Measurements from ENCODE around the gene HNRNPLL.

HNRNPLL gene

DNA sequence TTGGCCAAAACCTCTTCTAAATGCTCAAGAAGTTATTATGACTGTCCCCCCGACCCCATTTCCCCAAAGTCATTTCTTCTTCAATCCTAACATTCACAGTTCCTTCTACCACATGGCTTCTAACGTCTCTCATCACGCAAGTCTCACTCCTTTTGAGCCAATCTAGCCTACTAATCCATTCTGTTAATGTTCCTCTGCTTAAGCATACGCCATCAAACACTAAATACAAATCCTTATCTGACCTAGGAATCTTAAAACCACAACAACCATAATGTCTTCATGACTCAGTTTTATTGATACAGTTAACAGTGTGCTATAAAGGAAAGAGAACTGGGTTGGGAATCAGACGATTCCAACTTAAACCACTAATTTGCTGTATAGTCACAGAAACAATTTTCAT is 23.9 kb downstream of the HNRNPLL start:
- CTCF ChIA-PET: interaction anchor here (0.7 kb wide), 1 partner anchor 11 kb away, joined by 3 read pairs; no protein-coding TSS in a partner anchor
- TF ChIP-seq, protein P1, sequence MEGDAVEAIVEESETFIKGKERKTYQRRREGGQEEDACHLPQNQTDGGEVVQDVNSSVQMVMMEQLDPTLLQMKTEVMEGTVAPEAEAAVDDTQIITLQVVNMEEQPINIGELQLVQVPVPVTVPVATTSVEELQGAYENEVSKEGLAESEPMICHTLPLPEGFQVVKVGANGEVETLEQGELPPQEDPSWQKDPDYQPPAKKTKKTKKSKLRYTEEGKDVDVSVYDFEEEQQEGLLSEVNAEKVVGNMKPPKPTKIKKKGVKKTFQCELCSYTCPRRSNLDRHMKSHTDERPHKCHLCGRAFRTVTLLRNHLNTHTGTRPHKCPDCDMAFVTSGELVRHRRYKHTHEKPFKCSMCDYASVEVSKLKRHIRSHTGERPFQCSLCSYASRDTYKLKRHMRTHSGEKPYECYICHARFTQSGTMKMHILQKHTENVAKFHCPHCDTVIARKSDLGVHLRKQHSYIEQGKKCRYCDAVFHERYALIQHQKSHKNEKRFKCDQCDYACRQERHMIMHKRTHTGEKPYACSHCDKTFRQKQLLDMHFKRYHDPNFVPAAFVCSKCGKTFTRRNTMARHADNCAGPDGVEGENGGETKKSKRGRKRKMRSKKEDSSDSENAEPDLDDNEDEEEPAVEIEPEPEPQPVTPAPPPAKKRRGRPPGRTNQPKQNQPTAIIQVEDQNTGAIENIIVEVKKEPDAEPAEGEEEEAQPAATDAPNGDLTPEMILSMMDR (conservative IDR thresholded peaks at IDR 0.05; ENCODE audit: low read depth): no peak
- DNase-seq (ENCODE audit: low spot score): no peak
- H3K27ac ChIP-seq: no peak overlapping the region
- POLR2A ChIA-PET (ENCODE audit: low non-redundant PET): no interaction called here

DNA sequence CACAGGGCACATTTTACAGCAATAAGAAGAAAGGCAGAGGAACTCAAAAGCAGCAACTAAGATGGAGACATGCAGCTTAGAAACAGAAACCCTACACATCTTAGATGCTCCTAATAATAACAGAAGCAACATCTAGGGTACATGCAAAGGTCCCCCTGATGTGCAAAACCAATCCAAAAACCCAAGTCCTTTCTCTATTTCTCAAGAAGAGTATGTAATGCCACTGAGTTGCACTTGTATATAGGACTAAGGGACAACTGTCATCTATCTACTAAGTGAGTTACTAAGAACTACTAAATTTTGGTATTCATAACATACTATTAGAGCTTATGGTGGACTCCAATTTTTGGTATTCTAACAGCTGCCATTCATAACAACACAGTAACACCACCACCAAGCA is 28.4 kb downstream of the HNRNPLL start:
- CTCF ChIA-PET: interaction anchor here (1.1 kb wide), 1 partner anchor 39 kb away, joined by 3 read pairs; no protein-coding TSS in a partner anchor

DNA sequence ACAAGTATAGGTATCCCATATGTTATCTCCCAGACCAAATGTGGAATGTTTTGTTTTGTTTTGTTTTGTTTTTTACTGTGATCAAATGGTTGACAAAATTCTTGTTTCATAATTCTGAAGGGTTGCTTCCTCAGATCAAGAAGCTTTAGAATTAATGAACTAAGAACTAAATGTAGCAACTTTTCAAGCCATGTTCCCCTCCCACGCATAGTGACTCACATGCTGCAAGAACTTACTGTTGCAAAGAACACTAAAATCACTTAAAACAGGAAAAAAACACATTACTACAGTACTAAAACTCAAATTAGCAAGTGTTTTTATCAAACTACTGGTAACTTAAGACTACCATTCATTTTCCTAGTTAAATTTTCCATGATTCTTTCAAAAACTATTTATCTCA is 30.6 kb downstream of the HNRNPLL start:
- POLR2A ChIA-PET (ENCODE audit: low non-redundant PET): no interaction called here

More for the DNA sequence above, 28.4 kb downstream of the HNRNPLL start:
- POLR2A ChIA-PET (ENCODE audit: low non-redundant PET): no interaction called here
- DNase-seq (ENCODE audit: low spot score): no peak
- TF ChIP-seq, protein P1 (conservative IDR thresholded peaks at IDR 0.05; ENCODE audit: low read depth): no peak
- H3K27ac ChIP-seq: no peak overlapping the region

DNA sequence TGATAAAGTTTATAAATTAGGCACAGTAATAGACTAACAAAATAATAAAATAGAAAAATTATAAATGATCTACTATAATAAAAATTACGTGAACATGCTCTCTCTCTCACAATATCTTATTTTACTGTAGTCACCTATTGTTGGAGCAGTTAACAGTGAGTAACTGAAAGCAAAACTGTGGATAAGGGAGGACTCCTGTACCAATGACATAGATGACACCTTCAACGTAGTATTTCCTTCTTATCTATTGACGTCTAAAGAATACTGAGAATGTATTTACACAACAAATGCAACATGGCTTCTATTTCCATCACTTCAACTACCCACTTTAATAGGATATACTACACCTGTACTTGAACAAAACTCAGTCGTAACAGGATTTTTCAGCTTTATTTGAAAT is 31.5 kb downstream of the HNRNPLL start:
- no peak overlapping the region for H3K27ac ChIP-seq
- TF ChIP-seq, protein P1 (conservative IDR thresholded peaks at IDR 0.05; ENCODE audit: low read depth): no peak
- no peak for DNase-seq (ENCODE audit: low spot score)
- ChIA-PET POLR2A (ENCODE audit: low non-redundant PET) (no interaction called here), CTCF (interaction anchor here (0.6 to 0.7 kb wide), 2 partner anchors 305 to 384 kb away, joined by 4 to 5 read pairs; no protein-coding TSS in a partner anchor)

More for the DNA sequence above, 30.6 kb downstream of the HNRNPLL start:
- DNase-seq (ENCODE audit: low spot score): no peak
- H3K27ac ChIP-seq: no peak overlapping the region
- CTCF ChIA-PET: interaction anchor here (0.6 kb wide), 2 partner anchors 36 to 267 kb away, joined by 3 to 4 read pairs; no protein-coding TSS in a partner anchor
- TF ChIP-seq, protein P1 (conservative IDR thresholded peaks at IDR 0.05; ENCODE audit: low read depth): no peak

DNA sequence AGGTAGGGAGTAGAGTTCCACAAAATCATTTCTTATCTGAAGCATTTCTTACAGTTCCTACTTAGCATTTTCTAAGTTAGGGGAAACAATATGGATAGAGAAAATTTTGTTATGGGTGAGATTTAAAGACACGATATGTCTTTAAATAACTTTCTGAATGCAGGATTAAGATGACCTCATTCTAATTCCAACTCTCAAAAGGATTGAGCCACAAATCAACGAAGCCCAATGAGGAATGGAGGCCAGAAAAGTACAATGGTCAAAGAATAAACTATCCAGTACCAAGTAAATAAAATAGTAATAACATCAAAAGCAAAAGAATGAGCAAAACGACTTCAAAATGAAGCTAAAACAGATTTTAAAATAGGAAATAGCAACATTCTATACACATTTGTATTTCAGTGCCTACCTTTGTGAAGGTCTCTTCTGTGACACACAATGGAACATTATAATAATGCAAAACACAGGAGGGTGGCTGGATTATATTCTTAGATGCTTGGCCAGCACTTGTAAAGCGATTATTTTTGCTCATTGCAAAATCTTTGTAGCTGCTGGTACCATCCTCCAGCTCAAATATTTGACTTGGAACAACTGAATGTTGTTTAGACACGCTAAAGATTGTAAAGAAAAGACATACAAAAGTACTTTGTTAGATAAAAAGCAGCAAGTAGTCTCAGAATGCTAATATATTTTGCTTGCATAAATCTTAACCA is 33.8 kb downstream of the HNRNPLL start:
- ChIA-PET CTCF (interaction anchor here (0.5 to 1.2 kb wide), 6 partner anchors 10 to 55 kb away, joined by 3 to 5 read pairs (median 3); no protein-coding TSS in a partner anchor), POLR2A (ENCODE audit: low non-redundant PET) (interaction anchor here (0.5 kb wide), 1 partner anchor 171 kb away, joined by 10 read pairs; no protein-coding TSS in a partner anchor)
- no peak for DNase-seq (ENCODE audit: low spot score)
- TF ChIP-seq, protein P1 (conservative IDR thresholded peaks at IDR 0.05; ENCODE audit: low read depth): no peak
- H3K27ac ChIP-seq: no peak overlapping the region

DNA sequence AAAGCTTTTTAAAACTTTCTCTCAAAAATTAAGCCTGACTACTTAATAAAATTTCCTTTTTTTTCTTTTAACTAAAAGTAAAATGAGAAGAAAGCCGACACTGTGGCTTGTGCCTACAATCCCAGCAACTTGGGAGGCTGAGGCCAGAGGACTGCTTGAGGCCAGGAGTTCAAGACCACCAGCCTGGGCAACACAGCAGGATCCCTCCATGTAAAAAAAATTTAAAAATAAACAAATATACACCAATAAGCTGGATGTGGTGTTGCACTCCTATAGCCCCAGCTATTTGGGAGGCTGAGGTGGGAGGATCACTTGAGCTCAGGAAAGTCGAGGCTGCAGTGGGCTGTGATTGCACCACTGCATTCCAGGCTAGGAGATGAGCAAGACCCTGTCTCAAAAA is 37.4 kb downstream of the HNRNPLL start:
- ChIA-PET POLR2A (ENCODE audit: low non-redundant PET) (no interaction called here), CTCF (interaction anchor here (0.8 to 1.6 kb wide), 2 partner anchors 13 to 16 kb away, joined by 5 to 7 read pairs; no protein-coding TSS in a partner anchor)
- H3K27ac ChIP-seq: no peak overlapping the region
- TF ChIP-seq, protein P1 (conservative IDR thresholded peaks at IDR 0.05; ENCODE audit: low read depth): no peak
- DNase-seq (ENCODE audit: low spot score): no peak

Data from RWPE1 (cell line).